Measurements from ENCODE around the gene EEFSEC. TPM values are rescaled to one million over a fixed set of nuclear protein-coding genes. Genes with fewer than 3 reads are reported as not detected.

The EEFSEC gene, protein sequence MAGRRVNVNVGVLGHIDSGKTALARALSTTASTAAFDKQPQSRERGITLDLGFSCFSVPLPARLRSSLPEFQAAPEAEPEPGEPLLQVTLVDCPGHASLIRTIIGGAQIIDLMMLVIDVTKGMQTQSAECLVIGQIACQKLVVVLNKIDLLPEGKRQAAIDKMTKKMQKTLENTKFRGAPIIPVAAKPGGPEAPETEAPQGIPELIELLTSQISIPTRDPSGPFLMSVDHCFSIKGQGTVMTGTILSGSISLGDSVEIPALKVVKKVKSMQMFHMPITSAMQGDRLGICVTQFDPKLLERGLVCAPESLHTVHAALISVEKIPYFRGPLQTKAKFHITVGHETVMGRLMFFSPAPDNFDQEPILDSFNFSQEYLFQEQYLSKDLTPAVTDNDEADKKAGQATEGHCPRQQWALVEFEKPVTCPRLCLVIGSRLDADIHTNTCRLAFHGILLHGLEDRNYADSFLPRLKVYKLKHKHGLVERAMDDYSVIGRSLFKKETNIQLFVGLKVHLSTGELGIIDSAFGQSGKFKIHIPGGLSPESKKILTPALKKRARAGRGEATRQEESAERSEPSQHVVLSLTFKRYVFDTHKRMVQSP
- 18.7 and 19.5 TPM in 2 replicates for total RNA-seq

DNA sequence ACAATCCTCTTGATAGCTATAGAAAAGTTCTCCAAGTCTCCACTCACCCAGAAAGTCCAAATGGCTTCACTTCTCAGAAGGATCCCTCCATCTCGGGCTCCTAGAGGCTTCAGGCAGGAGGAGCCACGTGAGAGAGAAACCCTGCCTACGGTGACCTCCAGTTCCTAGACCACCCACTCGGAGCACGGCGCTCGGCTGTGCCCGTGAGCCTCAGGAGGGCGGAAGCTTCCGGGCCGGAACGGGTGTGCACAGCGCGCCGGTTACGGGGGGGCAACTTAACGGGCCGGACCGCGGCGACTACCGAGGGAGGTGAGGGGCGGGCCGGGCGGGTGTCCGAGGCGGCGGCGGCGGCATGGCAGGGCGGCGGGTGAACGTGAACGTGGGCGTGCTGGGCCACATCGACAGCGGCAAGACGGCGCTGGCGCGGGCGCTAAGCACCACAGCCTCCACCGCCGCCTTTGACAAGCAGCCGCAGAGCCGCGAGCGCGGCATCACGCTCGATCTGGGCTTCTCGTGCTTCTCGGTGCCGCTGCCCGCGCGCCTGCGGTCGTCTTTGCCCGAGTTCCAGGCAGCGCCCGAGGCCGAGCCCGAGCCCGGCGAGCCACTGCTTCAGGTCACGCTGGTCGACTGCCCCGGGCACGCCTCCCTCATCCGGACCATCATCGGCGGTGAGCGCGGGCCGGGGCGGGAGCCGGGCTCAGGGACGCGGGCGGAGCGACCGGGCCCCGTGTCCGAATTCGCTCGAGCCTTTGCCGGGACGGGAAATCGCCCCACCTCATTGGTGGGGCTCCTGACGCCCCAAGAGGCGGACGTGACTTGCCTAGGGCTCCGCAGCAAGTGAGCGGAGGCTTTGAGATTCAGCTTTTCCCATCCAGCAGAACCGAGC, at the start of gene EEFSEC:
TSS of gene EEFSEC (plus strand) at position 326 of the 886 bp plus-strand sequence. CDS start at position 353, 27 bp downstream.
- Mint-ChIP-seq H3K9me3 (peaks cover 5% of the 10 kb centered on the region), H3K4me3 (peak within 1 kb of the TSS; percentile 94), H3K4me1 (ENCODE audit: low read depth) (peaks cover 31% of the 10 kb centered on the region), H3K27me3 (ENCODE audit: insufficient read depth) (peaks cover 3% of the 10 kb centered on the region), H3K36me3 (ENCODE audit: low read depth) (no peaks in the 10 kb centered on the region), H3K27ac (peak within 1 kb of the TSS; percentile 98)
- intact Hi-C loops (cut with micrococcal nuclease) = loop anchor here (1.0 to 5.0 kb wide), 9 partner anchors 30 to 1677 kb away; partner anchors contain the start of genes ABTB1, RAB7A, RPN1 and RUVBL1
- peak; percentile 82 for DNase-seq (ENCODE audit: low spot score)

DNA sequence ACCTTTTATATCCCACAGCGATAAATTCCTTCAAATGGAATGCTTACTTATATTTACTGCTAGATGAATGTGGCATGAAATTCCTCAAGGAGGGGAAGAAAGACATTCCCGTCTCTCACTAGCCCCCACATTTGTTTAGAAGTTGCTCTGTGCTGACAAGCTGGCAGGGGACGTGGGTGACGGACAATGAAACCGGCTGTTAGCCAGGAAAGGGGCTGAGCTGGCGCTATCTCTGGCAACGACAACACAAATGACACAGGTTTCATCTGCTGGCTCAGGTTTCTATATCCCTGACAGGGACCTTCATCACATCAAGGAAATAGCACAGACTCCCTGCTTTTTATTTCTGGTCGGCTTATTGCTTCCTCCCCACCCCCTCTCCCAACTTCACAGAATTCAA, 45.4 kb upstream of the EEFSEC start:
- DNase-seq (ENCODE audit: low spot score) = no peak
- Mint-ChIP-seq H3K36me3 (ENCODE audit: low read depth) (peaks cover 41% of the 10 kb centered on the region), H3K4me3 (no peak overlapping the region), H3K27ac (no peak overlapping the region), H3K9me3 (no peaks in the 10 kb centered on the region), H3K4me1 (ENCODE audit: low read depth) (peaks cover 18% of the 10 kb centered on the region), H3K27me3 (ENCODE audit: insufficient read depth) (no peaks in the 10 kb centered on the region)
- intact Hi-C loops (cut with micrococcal nuclease) = no loop called here

DNA sequence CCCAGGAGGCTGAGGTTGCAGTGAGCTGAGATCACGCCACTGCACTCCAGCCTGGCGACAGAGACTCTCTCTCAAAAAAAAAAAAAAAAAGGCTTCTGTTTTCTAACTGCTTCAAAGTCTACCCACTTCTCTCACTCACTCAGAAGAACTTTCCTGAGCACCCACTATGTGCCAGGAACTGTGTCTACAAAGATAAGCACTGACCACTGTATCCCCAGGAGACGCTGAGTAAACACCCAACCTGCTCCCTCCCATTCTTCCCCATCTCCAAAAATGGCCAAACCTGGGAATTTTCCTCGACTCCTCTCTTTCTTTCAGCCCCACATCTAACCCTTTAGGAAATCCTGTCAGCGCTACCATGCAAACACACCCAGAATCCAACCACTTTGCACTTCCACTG, 42.1 kb upstream of the EEFSEC start:
- Mint-ChIP-seq H3K4me3 (no peak overlapping the region), H3K9me3 (no peaks in the 10 kb centered on the region), H3K27ac (peak overlapping the region; percentile 9), H3K27me3 (ENCODE audit: insufficient read depth) (no peaks in the 10 kb centered on the region), H3K36me3 (ENCODE audit: low read depth) (peaks cover 45% of the 10 kb centered on the region), H3K4me1 (ENCODE audit: low read depth) (peaks cover 44% of the 10 kb centered on the region)
- intact Hi-C loops (cut with micrococcal nuclease) = no loop called here
- DNase-seq (ENCODE audit: low spot score) = no peak

DNA sequence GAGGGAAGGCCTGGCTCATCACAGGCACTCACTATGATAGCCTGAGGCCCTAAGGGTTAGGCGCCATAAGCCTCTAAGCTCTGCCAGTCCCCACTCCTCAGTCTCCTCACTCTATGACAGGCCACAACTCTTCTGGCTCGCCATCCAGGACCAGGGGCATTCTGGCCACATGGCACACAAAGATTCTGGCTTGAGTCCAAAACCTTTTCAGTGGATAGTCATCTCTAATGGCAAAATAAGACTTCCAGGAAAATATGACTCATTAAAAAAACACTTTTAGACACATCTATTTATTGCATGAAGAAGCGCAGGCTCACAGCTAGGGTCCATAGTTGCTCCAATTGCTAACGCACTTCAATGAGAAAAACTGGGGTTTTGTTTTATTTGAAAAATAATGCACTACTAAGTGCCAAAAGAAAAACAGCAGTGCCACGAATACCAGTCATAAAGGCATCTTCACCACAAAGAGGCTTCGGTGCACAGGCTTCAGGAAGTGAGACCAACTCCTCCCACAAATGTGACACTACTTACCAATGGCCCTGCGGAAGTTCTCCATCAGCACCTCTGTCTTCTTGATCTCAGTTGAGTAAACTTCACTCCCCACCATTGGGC, 40.8 kb upstream of the EEFSEC start:
- peaks cover 44% of the 10 kb centered on the region for H3K4me1 Mint-ChIP-seq (ENCODE audit: low read depth)
- H3K4me3 Mint-ChIP-seq = peak overlapping the region; percentile 15
- no peaks in the 10 kb centered on the region for H3K27me3 Mint-ChIP-seq (ENCODE audit: insufficient read depth)

DNA sequence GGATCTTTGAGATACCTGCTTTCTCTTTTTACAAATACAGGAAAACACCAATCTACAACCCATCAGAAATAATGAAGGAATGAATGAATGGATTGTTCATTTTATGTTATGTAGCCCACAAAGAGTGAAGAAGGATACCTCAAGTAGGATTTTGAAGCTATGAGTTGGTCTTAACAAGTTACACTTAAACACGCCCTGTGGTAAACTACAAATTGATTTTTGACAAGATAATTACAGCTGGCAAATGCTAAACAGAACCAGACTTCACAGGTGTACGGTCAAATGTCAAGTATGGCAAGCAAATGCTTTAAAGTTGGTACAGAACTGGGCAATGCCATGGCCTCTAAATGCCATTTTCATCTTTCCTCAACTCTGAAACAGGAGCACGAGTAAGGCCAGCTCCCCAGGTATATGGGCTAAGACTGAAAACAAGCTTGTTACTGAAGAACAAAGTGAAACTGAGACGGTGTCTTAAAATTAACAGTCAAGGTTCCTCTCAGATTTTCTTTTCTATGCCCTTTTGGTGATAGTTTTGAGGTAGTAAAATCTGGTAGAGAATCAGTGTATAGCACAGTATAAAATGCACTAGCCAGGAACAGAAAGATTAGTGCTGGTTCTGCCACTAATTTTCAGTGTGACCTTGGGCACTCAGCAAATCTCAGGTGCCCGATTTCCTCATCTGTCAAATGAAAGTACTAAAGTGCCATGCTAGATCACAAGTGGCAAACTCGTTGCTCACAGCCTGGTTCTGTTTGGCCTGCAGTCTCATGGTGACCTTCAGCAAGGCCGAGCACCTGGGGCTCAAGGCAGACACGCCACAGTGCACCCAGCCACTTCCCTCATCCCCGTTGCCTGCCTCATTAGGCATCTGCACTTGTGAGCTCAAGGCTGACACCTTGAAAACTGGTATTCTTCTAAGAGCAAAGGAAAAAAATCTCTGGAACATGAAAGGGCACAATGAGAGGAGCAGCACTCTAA, 39.2 kb upstream of the EEFSEC start:
- Mint-ChIP-seq H3K4me1 (ENCODE audit: low read depth) (peaks cover 50% of the 10 kb centered on the region), H3K27me3 (ENCODE audit: insufficient read depth) (no peaks in the 10 kb centered on the region), H3K36me3 (ENCODE audit: low read depth) (peaks cover 48% of the 10 kb centered on the region), H3K4me3 (peak overlapping the region; percentile 8), H3K27ac (peak overlapping the region; percentile 59), H3K9me3 (no peaks in the 10 kb centered on the region)
- no peak for DNase-seq (ENCODE audit: low spot score)
- intact Hi-C loops (cut with micrococcal nuclease) = no loop called here

More for the DNA sequence above, 40.8 kb upstream of the EEFSEC start:
- Mint-ChIP-seq H3K36me3 (ENCODE audit: low read depth) (peaks cover 37% of the 10 kb centered on the region), H3K9me3 (no peaks in the 10 kb centered on the region), H3K27ac (peak overlapping the region; percentile 90)
- intact Hi-C loops (cut with micrococcal nuclease) = loop anchor here (1.0 kb wide), 1 partner anchor 11 kb away; the partner anchor contains the start of gene RUVBL1
- DNase-seq (ENCODE audit: low spot score) = peak; percentile 21

DNA sequence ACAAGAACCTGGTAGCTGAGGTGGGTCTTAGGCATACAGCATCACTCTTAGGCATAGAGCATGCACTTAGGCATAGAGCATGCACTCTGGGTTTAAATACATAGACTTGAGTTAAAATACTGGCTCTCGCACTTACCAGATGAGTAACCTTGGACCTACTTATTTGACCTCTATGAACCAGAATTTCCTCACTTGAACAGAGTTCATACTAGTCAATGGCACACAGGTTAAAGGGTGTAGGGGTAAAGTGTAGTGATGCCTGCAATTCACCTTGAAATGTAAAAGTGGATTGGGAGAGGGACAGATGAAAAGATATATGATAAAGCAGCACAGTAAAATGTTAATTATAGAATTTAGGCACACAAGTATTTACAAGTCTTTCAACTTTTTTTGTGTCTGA, 31.3 kb upstream of the EEFSEC start:
- no peaks in the 10 kb centered on the region for H3K27me3 Mint-ChIP-seq (ENCODE audit: insufficient read depth)
- peak overlapping the region; percentile 8 for H3K27ac Mint-ChIP-seq
- no peak for DNase-seq (ENCODE audit: low spot score)
- H3K4me3 Mint-ChIP-seq = peak overlapping the region; percentile 99
- peaks cover 30% of the 10 kb centered on the region for H3K4me1 Mint-ChIP-seq (ENCODE audit: low read depth)
- peaks cover 8% of the 10 kb centered on the region for H3K9me3 Mint-ChIP-seq
- H3K36me3 Mint-ChIP-seq (ENCODE audit: low read depth) = peaks cover 23% of the 10 kb centered on the region
- intact Hi-C loops (cut with micrococcal nuclease) = loop anchor here (2.0 to 10.0 kb wide), 5 partner anchors 47 to 1277 kb away; partner anchors contain the start of genes ABTB1 and ACAD9

DNA sequence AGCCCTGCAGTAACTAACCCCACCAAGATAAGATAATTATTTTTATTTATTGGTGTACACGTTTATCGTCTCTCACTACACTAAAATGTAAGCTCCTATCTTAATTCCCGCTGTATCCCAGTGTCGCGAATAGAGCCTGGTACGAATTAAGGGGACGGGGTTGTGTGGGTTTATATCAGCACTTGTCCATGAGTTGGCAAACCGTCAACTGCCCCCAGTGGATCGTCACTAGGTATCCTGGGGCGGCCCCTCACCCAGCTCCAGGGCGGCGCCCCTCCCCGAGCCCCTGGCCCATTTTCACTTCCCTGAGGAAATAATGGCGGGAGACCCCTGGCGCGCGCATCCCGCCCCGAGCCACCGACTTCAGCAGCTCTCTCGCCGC, 30.1 kb upstream of the EEFSEC start:
- Mint-ChIP-seq H3K9me3 (peaks cover 8% of the 10 kb centered on the region), H3K27me3 (ENCODE audit: insufficient read depth) (no peaks in the 10 kb centered on the region), H3K4me3 (peak overlapping the region; percentile 99), H3K27ac (peak overlapping the region; percentile 99), H3K36me3 (ENCODE audit: low read depth) (peaks cover 19% of the 10 kb centered on the region), H3K4me1 (ENCODE audit: low read depth) (peaks cover 30% of the 10 kb centered on the region)
- no peak for DNase-seq (ENCODE audit: low spot score)
- intact Hi-C loops (cut with micrococcal nuclease) = loop anchor here (1.0 to 10.0 kb wide), 10 partner anchors 11 to 1276 kb away; partner anchors contain the start of genes ABTB1, ACAD9, EEFSEC and SEC61A1

DNA sequence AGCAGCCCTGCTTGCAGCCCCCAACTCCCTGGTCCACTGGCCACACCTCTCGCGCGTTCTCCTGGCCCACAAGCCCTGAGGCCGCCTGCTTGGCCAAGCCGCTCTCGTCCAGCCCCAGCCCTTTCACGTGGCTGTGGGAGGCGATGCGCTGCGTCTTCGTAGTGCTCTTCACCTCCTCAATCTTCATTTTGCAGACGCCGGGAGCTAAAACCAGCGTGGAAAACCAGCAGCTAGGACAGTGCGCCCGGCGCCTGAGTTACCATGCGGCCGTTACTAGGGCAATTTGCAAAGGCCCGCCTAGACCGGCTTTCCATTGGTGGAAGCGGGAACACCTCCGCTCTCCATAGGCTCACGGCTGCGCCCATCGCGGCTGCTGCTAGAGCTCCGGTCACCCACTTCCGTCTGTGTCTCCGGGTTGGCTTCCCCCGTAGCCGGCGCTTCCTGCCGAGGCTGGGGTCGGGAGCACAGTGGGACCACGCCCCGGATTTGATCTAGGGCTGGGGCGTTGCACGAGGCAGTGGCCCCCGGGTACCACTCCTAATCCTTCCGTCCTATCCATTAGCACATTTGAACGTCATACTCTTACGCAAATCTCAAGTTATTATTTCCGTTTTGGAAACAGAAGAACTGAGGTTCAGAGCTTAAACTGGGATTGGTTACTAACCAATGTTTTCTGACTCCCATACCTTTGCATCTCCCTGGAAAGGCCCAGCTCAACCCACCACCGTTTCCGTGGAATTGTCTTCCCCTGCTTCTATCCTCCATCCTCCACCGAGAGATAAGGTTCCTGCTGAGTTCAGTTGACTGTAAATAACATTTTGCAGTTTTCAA, 29.5 kb upstream of the EEFSEC start, which contains the start of gene RUVBL1:
TSS of gene RUVBL1 (minus strand) at position 275 of the 831 bp plus-strand sequence. CDS start at position 187, 88 bp downstream.
- intact Hi-C loops (cut with micrococcal nuclease) = loop anchor here (1.0 to 10.0 kb wide), 11 partner anchors 11 to 1275 kb away; partner anchors contain the start of genes ABTB1, ACAD9, EEFSEC and MCM2
- H3K36me3 Mint-ChIP-seq (ENCODE audit: low read depth) = peaks cover 12% of the 10 kb centered on the region
- peak within 1 kb of the TSS; percentile 99 for H3K27ac Mint-ChIP-seq
- peaks cover 8% of the 10 kb centered on the region for H3K9me3 Mint-ChIP-seq
- H3K4me1 Mint-ChIP-seq (ENCODE audit: low read depth) = peaks cover 24% of the 10 kb centered on the region
- DNase-seq (ENCODE audit: low spot score) = peak; percentile 95
- H3K27me3 Mint-ChIP-seq (ENCODE audit: insufficient read depth) = peaks cover 1% of the 10 kb centered on the region
- peak within 1 kb of the TSS; percentile 99 for H3K4me3 Mint-ChIP-seq

DNA sequence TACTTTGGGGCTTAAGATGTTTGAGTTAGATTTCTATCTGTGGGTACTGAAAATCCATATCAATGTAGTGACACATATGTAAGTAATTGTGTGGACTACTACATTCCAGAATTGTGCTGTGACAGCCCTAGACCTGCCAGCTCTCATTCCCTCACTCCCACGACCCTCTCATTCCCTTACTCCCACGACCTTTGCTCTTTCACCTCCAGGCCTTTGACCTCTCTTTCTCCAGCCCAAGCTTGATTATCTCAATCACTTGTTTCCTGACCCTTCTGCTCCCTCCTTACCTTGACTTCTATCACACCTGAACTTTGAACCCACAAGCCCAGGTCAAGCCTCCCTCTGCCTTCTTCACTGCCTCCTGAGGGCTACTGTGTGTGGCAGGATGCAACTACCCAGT, 26.0 kb upstream of the EEFSEC start:
- intact Hi-C loops (cut with micrococcal nuclease) = loop anchor here (10.0 kb wide), 1 partner anchor 452 kb away; the partner anchor contains the start of gene ABTB1
- Mint-ChIP-seq H3K27ac (no peak overlapping the region), H3K36me3 (ENCODE audit: low read depth) (peaks cover 3% of the 10 kb centered on the region), H3K27me3 (ENCODE audit: insufficient read depth) (peaks cover 10% of the 10 kb centered on the region), H3K4me3 (no peak overlapping the region), H3K4me1 (ENCODE audit: low read depth) (peaks cover 17% of the 10 kb centered on the region), H3K9me3 (peaks cover 8% of the 10 kb centered on the region)
- no peak for DNase-seq (ENCODE audit: low spot score)

DNA sequence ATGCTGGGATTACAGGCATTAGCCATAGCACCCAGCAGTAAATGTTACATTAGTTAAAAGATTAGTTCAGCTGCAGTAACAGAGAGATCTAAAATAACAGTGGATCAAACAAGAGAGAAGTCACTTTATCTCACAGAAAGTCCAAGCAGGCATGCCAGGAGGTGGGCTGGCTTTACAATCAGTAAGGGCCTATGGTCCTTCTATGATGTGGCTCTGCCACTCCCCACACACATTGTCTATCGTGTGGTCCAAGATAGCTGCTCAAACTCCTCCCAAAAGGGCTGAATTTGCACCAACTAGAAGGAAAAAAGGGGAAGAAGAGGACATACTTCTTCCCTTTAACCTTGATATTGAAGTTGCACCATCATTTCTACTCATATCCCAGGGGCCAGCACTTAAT, 25.0 kb upstream of the EEFSEC start:
- intact Hi-C loops (cut with micrococcal nuclease) = loop anchor here (10.0 kb wide), 1 partner anchor 453 kb away; the partner anchor contains the start of gene ABTB1
- DNase-seq (ENCODE audit: low spot score) = no peak

More for the DNA sequence above, 25.0 kb upstream of the EEFSEC start:
- Mint-ChIP-seq H3K9me3 (peaks cover 8% of the 10 kb centered on the region), H3K27ac (no peak overlapping the region), H3K4me1 (ENCODE audit: low read depth) (peaks cover 14% of the 10 kb centered on the region), H3K27me3 (ENCODE audit: insufficient read depth) (peaks cover 10% of the 10 kb centered on the region), H3K36me3 (ENCODE audit: low read depth) (peaks cover 3% of the 10 kb centered on the region), H3K4me3 (no peak overlapping the region)

Measured in activated T-helper 1 cell treated with anti-CD3 and anti-CD28 coated beads, Interleukin-12 subunit alpha, Interleukin-12 subunit beta, Interleukin-2, Interleukin-4 antibody, amounts not matched to agents 30 ng/mL and 10 ng/mL and 1 ng/mL, durations not matched to agents 14 hours and 24 hours and 36 hours (primary cell).